Neural cell (in vitro differentiated cells): ENCODE measurements around the gene ADD2.

Source experiments
- MXI1 ChIP-seq: fragments of 450-650 bp; conservative IDR thresholded peaks from 2 replicates; pipeline ENCODE4 v1.6.1; 2014; ENCODE audit warnings: antibody characterized with exemption, mild to moderate bottlenecking; ENCODE audit not compliant: poor library complexity, severe bottlenecking
- POLR2AphosphoS5 ChIP-seq: IDR thresholded peaks from 2 replicates; pipeline ENCODE4 v1.6.1; 2012
- RAD21 ChIP-seq: fragments of 450-650 bp; conservative IDR thresholded peaks from 2 replicates; pipeline ENCODE4 v1.6.1; 2014; ENCODE audit warnings: antibody characterized with exemption, mild to moderate bottlenecking, moderate library complexity
- TF ChIP-seq, protein P1 (sequence below): fragments of 450-650 bp; IDR thresholded peaks from 2 replicates; pipeline ENCODE4 v1.5.1; 2014; ENCODE audit warnings: antibody characterized with exemption, mild to moderate bottlenecking, moderate library complexity; ENCODE audit not compliant: poor library complexity, severe bottlenecking

DNA sequence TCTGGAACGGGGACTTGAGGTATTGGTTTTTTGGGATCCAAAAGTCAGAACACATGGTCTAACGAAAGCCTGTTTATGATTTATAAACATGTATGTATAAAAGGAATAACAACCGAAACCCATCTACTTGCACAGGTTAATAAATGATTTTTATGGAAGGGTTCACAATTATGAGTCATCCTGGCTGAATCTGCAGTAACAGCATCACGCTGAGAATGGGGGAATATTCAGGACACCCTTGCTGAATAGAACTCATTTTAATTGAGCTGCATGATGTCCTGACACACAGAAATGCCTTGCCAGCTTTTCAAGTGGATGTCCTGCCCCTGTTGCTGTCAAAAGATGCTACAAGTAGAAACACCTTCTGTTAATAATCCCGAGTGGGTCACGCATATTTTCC, 159.6 kb downstream of the ADD2 start:
- TF ChIP-seq, protein P1, sequence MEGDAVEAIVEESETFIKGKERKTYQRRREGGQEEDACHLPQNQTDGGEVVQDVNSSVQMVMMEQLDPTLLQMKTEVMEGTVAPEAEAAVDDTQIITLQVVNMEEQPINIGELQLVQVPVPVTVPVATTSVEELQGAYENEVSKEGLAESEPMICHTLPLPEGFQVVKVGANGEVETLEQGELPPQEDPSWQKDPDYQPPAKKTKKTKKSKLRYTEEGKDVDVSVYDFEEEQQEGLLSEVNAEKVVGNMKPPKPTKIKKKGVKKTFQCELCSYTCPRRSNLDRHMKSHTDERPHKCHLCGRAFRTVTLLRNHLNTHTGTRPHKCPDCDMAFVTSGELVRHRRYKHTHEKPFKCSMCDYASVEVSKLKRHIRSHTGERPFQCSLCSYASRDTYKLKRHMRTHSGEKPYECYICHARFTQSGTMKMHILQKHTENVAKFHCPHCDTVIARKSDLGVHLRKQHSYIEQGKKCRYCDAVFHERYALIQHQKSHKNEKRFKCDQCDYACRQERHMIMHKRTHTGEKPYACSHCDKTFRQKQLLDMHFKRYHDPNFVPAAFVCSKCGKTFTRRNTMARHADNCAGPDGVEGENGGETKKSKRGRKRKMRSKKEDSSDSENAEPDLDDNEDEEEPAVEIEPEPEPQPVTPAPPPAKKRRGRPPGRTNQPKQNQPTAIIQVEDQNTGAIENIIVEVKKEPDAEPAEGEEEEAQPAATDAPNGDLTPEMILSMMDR: no peak
- TF ChIP-seq POLR2AphosphoS5: no peak
- TF ChIP-seq MXI1: no peak
- no peak for TF ChIP-seq RAD21
